GM12801 (cell line): Measurements from ENCODE around the gene CSF1.

Source experiments
- CTCF ChIP-seq: IDR thresholded peaks from one replicate; pipeline ENCODE4 v1.5.1; 2011; ENCODE audit warnings: control low read depth; ENCODE audit not compliant: insufficient read length; ENCODE audit errors: extremely low read depth

The CSF1 gene

GRCh38 chr1:109913360-109913879 lies 2.8 kb downstream of the CSF1 start:
- TF ChIP-seq CTCF: no peak

GRCh38 chr1:109914587-109915240 lies 4.1 kb downstream of the CSF1 start:
- TF ChIP-seq CTCF: no peak

- no peak for TF ChIP-seq CTCF
Observed at GRCh38 chr1:109917051-109917767, 6.6 kb downstream of the CSF1 start.

GRCh38 chr1:109917768-109918606 lies 7.3 kb downstream of the CSF1 start:
- TF ChIP-seq CTCF: no peak

- TF ChIP-seq CTCF: no peak
Observed at GRCh38 chr1:109918671-109919070, 8.0 kb downstream of the CSF1 start.

GRCh38 chr1:109919303-109919702 lies 8.7 kb downstream of the CSF1 start:
- TF ChIP-seq CTCF: no peak

- TF ChIP-seq CTCF: no peak
Observed at GRCh38 chr1:109922326-109922725, 11.7 kb downstream of the CSF1 start.
